ENCODE results near the gene C1QTNF8.

The C1QTNF8 gene

GRCh38 chr16:1113489-1113888 lies 17.4 kb upstream of the C1QTNF8 start:
- H3K4me3 ChIP-seq (ENCODE audit: control insufficient read depth, low read depth, low read length): no peak overlapping the region
- no peak for TF ChIP-seq CTCF (conservative IDR thresholded peaks at IDR 0.05; ENCODE audit: control insufficient read depth, insufficient read depth, low read depth, low read length)
- no peak for DNase-seq (ENCODE audit: low read depth)

- no peak for DNase-seq (ENCODE audit: low read depth)
- no peak overlapping the region for H3K4me3 ChIP-seq (ENCODE audit: control insufficient read depth, low read depth, low read length)
- no peak for TF ChIP-seq CTCF (conservative IDR thresholded peaks at IDR 0.05; ENCODE audit: control insufficient read depth, insufficient read depth, low read depth, low read length)
Measured at GRCh38 chr16:1112506-1113184, 16.6 kb upstream of the C1QTNF8 start.

DNA sequence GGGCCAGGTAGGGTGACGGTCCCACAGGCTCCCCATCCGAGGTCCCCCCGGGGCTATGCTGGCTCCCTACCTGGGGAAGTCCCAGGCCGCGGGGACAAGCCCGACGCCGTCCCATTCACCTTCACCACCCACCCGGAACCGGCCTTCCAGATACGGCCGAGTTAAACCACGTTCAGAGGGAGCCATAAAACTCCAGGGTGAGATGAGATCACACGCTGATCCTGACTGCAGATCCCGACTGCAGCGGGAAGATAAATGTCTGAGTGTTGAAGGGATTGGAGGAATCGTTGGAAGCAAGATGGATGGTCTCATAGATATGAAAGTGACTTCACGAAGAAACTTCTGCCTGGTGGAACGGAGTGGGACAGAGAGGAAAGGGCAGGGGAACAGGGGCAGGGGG lies 13.6 kb upstream of the C1QTNF8 start:
- H3K4me3 ChIP-seq (ENCODE audit: control insufficient read depth, low read depth, low read length): no peak overlapping the region
- TF ChIP-seq CTCF (conservative IDR thresholded peaks at IDR 0.05; ENCODE audit: control insufficient read depth, insufficient read depth, low read depth, low read length): no peak
- DNase-seq (ENCODE audit: low read depth): no peak

DNA sequence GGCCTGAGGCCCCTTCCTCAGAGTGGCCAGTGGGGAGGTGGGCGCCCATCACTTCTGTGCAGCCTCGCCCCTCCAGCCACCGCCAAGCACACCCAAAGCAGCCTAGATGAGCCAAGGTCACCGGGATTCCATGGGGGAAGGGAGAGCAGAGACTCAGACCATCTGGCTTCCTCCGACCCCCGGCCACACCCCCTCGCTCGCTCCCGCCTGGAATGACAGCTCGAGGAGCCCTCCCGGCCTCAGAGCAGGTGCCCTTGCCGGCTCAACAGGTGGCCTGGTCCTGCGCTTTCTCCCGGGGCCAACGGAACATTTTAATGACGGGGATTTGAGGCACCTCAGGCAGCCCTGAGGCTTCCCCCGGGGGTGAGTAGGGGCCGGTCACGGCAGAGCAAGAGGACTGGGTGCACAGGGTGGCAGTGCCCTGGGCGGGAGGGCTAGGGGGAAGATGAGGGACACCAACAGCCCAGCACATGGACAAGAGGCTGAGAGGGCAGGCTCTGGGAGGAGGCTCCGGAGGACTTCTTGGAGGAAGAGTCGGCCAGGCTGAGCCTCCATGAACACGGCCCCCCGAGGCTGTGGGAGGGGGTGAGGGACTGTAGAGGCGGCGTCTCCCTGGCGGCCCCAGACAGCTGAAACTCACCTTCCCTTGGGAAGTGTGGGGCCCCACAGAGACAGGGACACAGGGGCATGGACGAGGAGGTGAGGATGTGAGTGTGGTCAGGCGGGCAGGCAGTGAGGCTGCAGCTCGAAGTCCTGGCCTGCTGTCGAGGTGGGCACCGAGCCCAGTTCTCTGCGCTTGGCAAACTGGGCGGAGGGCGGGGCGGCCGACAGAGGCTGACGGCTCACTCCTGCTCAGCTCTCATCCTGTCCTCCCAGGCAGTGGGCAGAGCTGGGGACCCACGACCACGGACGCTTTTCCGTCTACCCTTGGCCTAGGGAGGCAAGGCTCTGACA lies 12.5 kb upstream of the C1QTNF8 start:
- TF ChIP-seq CTCF (conservative IDR thresholded peaks at IDR 0.05; ENCODE audit: control insufficient read depth, insufficient read depth, low read depth, low read length): no peak
- DNase-seq (ENCODE audit: low read depth): peak; percentile 10
- H3K4me3 ChIP-seq (ENCODE audit: control insufficient read depth, low read depth, low read length): no peak overlapping the region

GRCh38 chr16:1107731-1108130 lies 11.7 kb upstream of the C1QTNF8 start:
- TF ChIP-seq CTCF (conservative IDR thresholded peaks at IDR 0.05; ENCODE audit: control insufficient read depth, insufficient read depth, low read depth, low read length): no peak
- H3K4me3 ChIP-seq (ENCODE audit: control insufficient read depth, low read depth, low read length): no peak overlapping the region
- no peak for DNase-seq (ENCODE audit: low read depth)

GRCh38 chr16:1107141-1107540 lies 11.1 kb upstream of the C1QTNF8 start:
- no peak for TF ChIP-seq CTCF (conservative IDR thresholded peaks at IDR 0.05; ENCODE audit: control insufficient read depth, insufficient read depth, low read depth, low read length)
- H3K4me3 ChIP-seq (ENCODE audit: control insufficient read depth, low read depth, low read length): no peak overlapping the region
- no peak for DNase-seq (ENCODE audit: low read depth)

Measured in fibroblast of mammary gland (primary cell).